SK-N-SH treated with all-trans-retinoic acid at 6 μM for 48 hours (cell line): ENCODE measurements around the gene MAGOHB.
"Not testable (repeated sequence)": the region's sequence is repeated elsewhere in the genome, so short reads cannot be mapped to it uniquely, and the experiment has no call there.

ENCODE experiments used
- ESRRG ChIP-seq: fragments of 250-450 bp; sonication (Bioruptor Pico); IDR thresholded peaks from 2 replicates; pipeline ENCODE4 v1.6.1; 2021; ENCODE audit warnings: mild to moderate bottlenecking
- TCF4 ChIP-seq: fragments of 250-450 bp; sonication (Bioruptor Pico); IDR thresholded peaks from 2 replicates; pipeline ENCODE4 v1.8.0; 2021; ENCODE audit warnings: mild to moderate bottlenecking, moderate library complexity, borderline replicate concordance
- TF ChIP-seq, protein P1 (sequence below): fragments of 250-450 bp; sonication (Bioruptor Pico); IDR thresholded peaks from 2 replicates; pipeline ENCODE4 v1.8.0; 2020; ENCODE audit warnings: mild to moderate bottlenecking, moderate library complexity, borderline replicate concordance

DNA sequence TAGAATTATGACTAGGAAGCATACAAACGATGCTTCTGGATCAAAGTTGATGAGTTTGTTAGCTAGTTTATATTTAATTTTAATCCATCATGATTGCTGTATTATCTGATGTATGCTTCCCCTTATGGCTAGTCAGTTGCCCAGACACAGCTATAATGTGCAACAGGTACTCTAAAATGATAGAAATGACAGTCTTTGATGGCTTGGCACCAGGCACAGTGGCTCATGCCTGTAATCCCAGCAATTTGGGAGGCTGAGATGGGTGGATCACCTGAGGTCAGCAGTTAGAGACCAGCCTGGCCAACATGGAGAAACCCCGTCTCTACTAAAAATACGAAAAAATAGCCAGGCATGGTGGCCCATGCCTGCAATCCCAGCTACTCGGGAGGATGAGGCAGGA, 2.2 kb downstream of the MAGOHB start:
- TF ChIP-seq, protein P1, sequence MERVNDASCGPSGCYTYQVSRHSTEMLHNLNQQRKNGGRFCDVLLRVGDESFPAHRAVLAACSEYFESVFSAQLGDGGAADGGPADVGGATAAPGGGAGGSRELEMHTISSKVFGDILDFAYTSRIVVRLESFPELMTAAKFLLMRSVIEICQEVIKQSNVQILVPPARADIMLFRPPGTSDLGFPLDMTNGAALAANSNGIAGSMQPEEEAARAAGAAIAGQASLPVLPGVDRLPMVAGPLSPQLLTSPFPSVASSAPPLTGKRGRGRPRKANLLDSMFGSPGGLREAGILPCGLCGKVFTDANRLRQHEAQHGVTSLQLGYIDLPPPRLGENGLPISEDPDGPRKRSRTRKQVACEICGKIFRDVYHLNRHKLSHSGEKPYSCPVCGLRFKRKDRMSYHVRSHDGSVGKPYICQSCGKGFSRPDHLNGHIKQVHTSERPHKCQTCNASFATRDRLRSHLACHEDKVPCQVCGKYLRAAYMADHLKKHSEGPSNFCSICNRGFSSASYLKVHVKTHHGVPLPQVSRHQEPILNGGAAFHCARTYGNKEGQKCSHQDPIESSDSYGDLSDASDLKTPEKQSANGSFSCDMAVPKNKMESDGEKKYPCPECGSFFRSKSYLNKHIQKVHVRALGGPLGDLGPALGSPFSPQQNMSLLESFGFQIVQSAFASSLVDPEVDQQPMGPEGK (CRISPR knock-in tag) = not testable (repeated sequence)
- TF ChIP-seq TCF4; ESRRG (CRISPR knock-in tag): not testable (repeated sequence)
